Fibroblast of peridontal ligament (primary cell): ENCODE data around the gene TNFAIP8L2.
"Not testable (repeated sequence)": the region's sequence is repeated elsewhere in the genome, so short reads cannot be mapped to it uniquely, and the experiment has no call there.

Source experiments
- DNase-seq: peaks from one replicate; pipeline ENCODE4 v3.0.0-alpha.2; 2010; ENCODE audit errors: extremely low read depth

Gene TNFAIP8L2

GRCh38 chr1:151146072-151146411 lies 10.4 kb upstream of the TNFAIP8L2 start:
- no peak for DNase-seq

- DNase-seq = peak; percentile 81
These were observed 9.9 kb upstream of the TNFAIP8L2 start, which contains the start of gene SEMA6C for GRCh38 chr1:151146412-151147131. SEMA6C (minus strand) TSS chr1:151146631; CDS start chr1:151142621, 4,010 bp downstream.

- DNase-seq = no peak
These were observed 9.3 kb upstream of the TNFAIP8L2 start for GRCh38 chr1:151147132-151147503.

GRCh38 chr1:151147665-151148064 lies 8.8 kb upstream of the TNFAIP8L2 start:
- no peak for DNase-seq

- no peak for DNase-seq
These were observed 650 bp downstream of the TNFAIP8L2 start for GRCh38 chr1:151157067-151157531.

GRCh38 chr1:151158326-151158725 lies 1.9 kb downstream of the TNFAIP8L2 start:
- DNase-seq = no peak

GRCh38 chr1:151158751-151159251 lies 2.4 kb downstream of the TNFAIP8L2 start:
- DNase-seq = no peak

- DNase-seq = no peak
These were observed 2.9 kb downstream of the TNFAIP8L2 start for GRCh38 chr1:151159373-151159772.

GRCh38 chr1:151164732-151165280 lies 8.4 kb downstream of the TNFAIP8L2 start:
- peak; percentile 29 for DNase-seq

- DNase-seq = peak; percentile 63
These were observed 8.9 kb downstream of the TNFAIP8L2 start for GRCh38 chr1:151165281-151165737.

GRCh38 chr1:151165738-151166504 lies 9.5 kb downstream of the TNFAIP8L2 start, which contains the start of the genes LYSMD1 and SCNM1:
LYSMD1 (minus strand) TSS chr1:151165902; CDS start chr1:151165258, 644 bp downstream.
SCNM1 (plus strand) TSS chr1:151166144; CDS start chr1:151166153, 9 bp downstream.
- peak; percentile 99 for DNase-seq

- DNase-seq = peak; percentile 71
These were observed 10.1 kb downstream of the TNFAIP8L2 start for GRCh38 chr1:151166505-151166956.

- DNase-seq = no peak
These were observed 10.7 kb downstream of the TNFAIP8L2 start for GRCh38 chr1:151167116-151167515.

GRCh38 chr1:151171190-151171589 lies 14.7 kb downstream of the TNFAIP8L2 start:
- DNase-seq = no peak

- DNase-seq = peak; percentile 71
These were observed 18.7 kb downstream of the TNFAIP8L2 start for GRCh38 chr1:151175041-151175741.

GRCh38 chr1:151175863-151176262 lies 19.4 kb downstream of the TNFAIP8L2 start, which contains the start of gene TMOD4:
TMOD4 (minus strand) TSS chr1:151175981; CDS start chr1:151174875, 1,106 bp downstream.
- peak; percentile 22 for DNase-seq

GRCh38 chr1:151176514-151177045 lies 20.1 kb downstream of the TNFAIP8L2 start:
- DNase-seq = no peak

- no peak for DNase-seq
These were observed 27.8 kb downstream of the TNFAIP8L2 start for GRCh38 chr1:151184211-151184610.

GRCh38 chr1:151187205-151187604 lies 30.8 kb downstream of the TNFAIP8L2 start:
- no peak for DNase-seq

GRCh38 chr1:151188667-151189066 lies 32.2 kb downstream of the TNFAIP8L2 start:
- DNase-seq = not testable (repeated sequence)
